Small intestine (tissue), 7 donors: ENCODE results near the gene STAMBPL1. TPM values are rescaled to one million over a fixed set of nuclear protein-coding genes. Genes with fewer than 3 reads are reported as not detected.
"Not testable (repeated sequence)": the region's sequence is repeated elsewhere in the genome, so short reads cannot be mapped to it uniquely, and the experiment has no call there.

ENCODE experiments used
- DNase-seq, 2 donors: peaks; one replicate each; pipeline versions ENCODE4 v3.0.0 to v3.0.0-alpha.2; 2013
- FAIRE-seq: peaks from 2 replicates; lab custom pipeline; 2012; peaks lifted over from hg19 to GRCh38; lab: Jason Lieb, UNC
- H3K27ac ChIP-seq, 3 donors: one replicate each; pipeline ENCODE4 v1.5.1; 2013; ENCODE audit warnings: low read length in 2 of 3, mild to moderate bottlenecking in 2 of 3, control low read depth in 1 of 3, inconsistent platforms in 1 of 3, low read depth in 1 of 3, moderate library complexity in 1 of 3
- H3K27me3 ChIP-seq, 3 donors: one replicate each; pipeline ENCODE4 v1.6.1; 2013; ENCODE audit warnings: low read length in 3 of 3, inconsistent platforms in 1 of 3; ENCODE audit not compliant: control insufficient read depth in 3 of 3, insufficient read depth in 3 of 3
- H3K36me3 ChIP-seq, 3 donors: one replicate each; pipeline ENCODE4 v1.6.1; 2013; ENCODE audit warnings: low read length in 3 of 3, inconsistent platforms in 1 of 3, low read depth in 1 of 3, mild to moderate bottlenecking in 1 of 3, moderate library complexity in 1 of 3; ENCODE audit not compliant: control insufficient read depth in 3 of 3, insufficient read depth in 2 of 3
- H3K4me1 ChIP-seq, 3 donors: one replicate each; pipeline ENCODE4 v1.6.1; 2013; ENCODE audit warnings: low read length in 2 of 3, inconsistent platforms in 1 of 3, low read depth in 1 of 3, mild to moderate bottlenecking in 1 of 3, moderate library complexity in 1 of 3; ENCODE audit not compliant: control insufficient read depth in 3 of 3, insufficient read depth in 2 of 3
- H3K4me3 ChIP-seq, 3 donors: one replicate each; pipeline ENCODE4 v1.5.1; 2013; ENCODE audit warnings: low read length in 3 of 3, control low read depth in 1 of 3, inconsistent platforms in 1 of 3, low read depth in 1 of 3, mild to moderate bottlenecking in 1 of 3, moderate library complexity in 1 of 3
- H3K9me3 ChIP-seq, 2 donors: one replicate each; pipeline ENCODE4 v1.6.1; 2013; ENCODE audit warnings: low read depth in 1 of 2, low read length in 1 of 2; ENCODE audit not compliant: control insufficient read depth in 2 of 2, insufficient read depth in 1 of 2
- WGBS, 3 donors: extraction: QIAGEN DNeasy Blood & Tissue Kit; methylation state at CpG; one replicate each; pipeline ENCODE4 v1.1.7; 2013; 5-methylcytosine and 5-hydroxymethylcytosine counted together
- polyA plus RNA-seq, 4 donors: library from polyadenylated mRNA; stranded (reverse) in 3 of 4; unstranded in 1 of 4; fragments of 200-250 nt in 3 of 4; fragments of 120-200 nt in 1 of 4; gene quantifications; one replicate each; pipeline versions ENCODE4 v1.2.1 to v1.2.3, GENCODE V29; 2013
- donor health status: healthy with polysubstance abuse.
- donor health status: control.
- donor health status: control.
- donor health status: Bipolar disorder and iron deficiency.
- donor health status: healthy.

The STAMBPL1 gene
- polyA plus RNA-seq, 4 donors: 2.9 to 27.7 (median 9.4) TPM

DNA sequence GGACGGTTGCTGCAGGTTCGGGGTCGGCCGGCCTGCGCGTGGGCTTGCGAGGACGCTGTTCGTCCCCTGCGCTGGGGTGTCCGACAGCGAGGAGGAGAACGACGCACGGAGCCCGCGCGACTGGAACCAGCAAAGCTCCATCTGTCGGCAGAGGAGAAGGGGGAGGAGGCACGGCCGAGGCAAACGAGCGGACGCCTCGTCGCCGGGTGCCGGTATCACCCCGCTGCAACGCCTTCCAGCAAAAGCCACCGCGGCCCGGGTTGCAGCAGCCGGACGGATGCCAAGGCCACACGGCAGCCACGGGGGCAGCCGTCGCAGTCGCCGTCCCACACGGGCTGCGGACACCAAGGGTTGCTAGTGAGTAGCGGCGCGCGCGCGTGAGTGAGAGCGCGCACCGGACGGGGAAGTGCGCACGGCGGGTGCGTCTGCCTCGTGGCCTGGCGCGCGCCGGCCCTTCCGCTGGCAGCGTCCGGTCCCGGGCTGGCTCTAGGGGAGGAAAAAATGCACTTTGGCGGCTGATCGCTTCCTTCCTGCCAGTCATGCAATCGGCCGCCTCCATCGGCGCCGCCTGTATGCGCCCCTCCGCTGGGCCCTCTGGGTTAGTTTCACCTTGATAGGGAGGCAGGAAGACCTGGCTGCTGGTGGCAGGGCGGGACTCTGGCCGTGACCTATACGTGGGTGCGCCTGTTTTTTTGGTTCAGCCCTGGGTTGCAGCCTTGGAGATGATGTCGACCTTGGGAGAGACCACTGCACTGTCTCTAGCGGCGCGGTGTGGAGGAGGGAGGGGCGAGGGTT is 434 bp downstream of the STAMBPL1 start:
- peak overlapping the region; percentile 59 to 89 (median 73) for H3K4me3 ChIP-seq
- H3K4me1 ChIP-seq: peaks cover 3 to 27% (median 12%) of the 10 kb centered on the region in 3 donors
- FAIRE-seq: no peak
- peak overlapping the region; percentile 90 to 99 (median 99) for H3K27ac ChIP-seq
- WGBS, 3 donors: 0% methylated on average over 76 to 84 of the region's 84 CpGs
- no peaks in the 10 kb centered on the region for H3K27me3 ChIP-seq
- H3K36me3 ChIP-seq: no peaks in the 10 kb centered on the region
- DNase-seq: peak; percentile 82 to 95
- no peaks in the 10 kb centered on the region for H3K9me3 ChIP-seq

DNA sequence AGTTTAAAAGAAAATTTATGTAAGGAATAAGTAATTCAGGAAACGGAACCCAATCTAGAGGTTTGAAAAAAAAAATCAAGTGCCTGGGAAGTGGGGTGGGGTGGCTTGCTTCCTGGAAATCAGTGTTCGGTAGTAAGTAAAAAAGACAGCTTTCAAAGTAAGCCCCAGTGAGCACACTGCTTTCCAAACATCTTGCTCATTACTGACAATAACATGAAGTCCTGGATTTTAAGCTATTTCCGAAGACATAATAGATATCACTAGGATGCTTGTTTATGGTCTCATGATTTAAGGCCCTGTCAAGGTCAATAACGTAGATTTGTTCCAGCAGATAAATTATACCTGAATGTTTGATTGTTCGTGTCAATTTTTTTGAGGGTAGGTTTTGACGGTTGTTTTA is 1.3 kb downstream of the STAMBPL1 start:
- H3K36me3 ChIP-seq: no peaks in the 10 kb centered on the region
- H3K4me3 ChIP-seq: peak overlapping the region; percentile 59 to 89 (median 73)
- no peaks in the 10 kb centered on the region for H3K9me3 ChIP-seq
- no peak for DNase-seq
- H3K4me1 ChIP-seq: peaks cover 3 to 27% (median 12%) of the 10 kb centered on the region in 3 donors
- 4 to 15% (median 11%) methylated on average over 6 of the region's 6 CpGs for WGBS, 3 donors
- FAIRE-seq: no peak
- no peaks in the 10 kb centered on the region for H3K27me3 ChIP-seq
- H3K27ac ChIP-seq: peak overlapping the region; percentile 90 to 99 (median 99)

DNA sequence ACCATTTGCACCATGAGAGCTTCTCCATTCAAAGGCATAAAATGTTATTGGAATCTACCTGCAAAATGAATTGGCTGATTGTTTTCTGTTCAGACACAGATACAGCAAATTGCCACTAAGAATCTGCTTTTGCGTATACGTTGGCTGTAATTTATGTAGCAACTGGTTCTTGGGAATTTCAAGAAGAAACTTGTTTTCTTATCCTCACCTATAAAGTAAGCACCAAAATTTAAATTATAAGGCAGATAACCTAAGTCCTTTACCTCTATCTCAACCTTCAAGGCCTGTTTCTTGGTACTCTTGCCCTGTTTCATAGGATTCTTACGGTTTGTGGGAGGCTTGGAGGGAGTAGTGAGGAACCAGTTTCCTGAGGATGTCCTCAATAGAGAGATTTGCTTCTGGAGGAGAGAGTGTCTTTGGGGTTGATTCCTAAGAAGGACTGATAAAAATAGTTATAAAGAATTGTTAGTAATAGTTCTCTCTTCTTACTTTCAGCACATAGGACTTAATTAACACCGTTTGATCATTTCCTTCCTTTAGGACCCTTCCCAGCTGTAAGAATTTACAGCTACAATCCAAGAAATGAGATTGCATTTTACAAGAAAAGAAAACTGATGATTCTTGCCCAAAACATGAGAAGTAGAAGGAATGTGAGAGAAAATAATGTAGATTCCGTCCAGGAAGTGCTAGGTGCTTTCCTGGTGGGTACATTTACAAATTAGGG is 2.0 kb downstream of the STAMBPL1 start:
- H3K9me3 ChIP-seq: no peaks in the 10 kb centered on the region
- 12 to 33% (median 23%) methylated on average over 5 of the region's 5 CpGs for WGBS, 3 donors
- peaks cover 5 to 30% (median 18%) of the 10 kb centered on the region in 3 donors for H3K4me1 ChIP-seq
- H3K27ac ChIP-seq: peak overlapping the region; percentile 48 to 99 (median 88)
- H3K4me3 ChIP-seq: peak overlapping the region in 2 of 3 donors; percentile 73 to 89
- FAIRE-seq: no peak
- peak in 1 of 2 donors; percentile 40 for DNase-seq
- H3K27me3 ChIP-seq: no peaks in the 10 kb centered on the region
- H3K36me3 ChIP-seq: no peaks in the 10 kb centered on the region

DNA sequence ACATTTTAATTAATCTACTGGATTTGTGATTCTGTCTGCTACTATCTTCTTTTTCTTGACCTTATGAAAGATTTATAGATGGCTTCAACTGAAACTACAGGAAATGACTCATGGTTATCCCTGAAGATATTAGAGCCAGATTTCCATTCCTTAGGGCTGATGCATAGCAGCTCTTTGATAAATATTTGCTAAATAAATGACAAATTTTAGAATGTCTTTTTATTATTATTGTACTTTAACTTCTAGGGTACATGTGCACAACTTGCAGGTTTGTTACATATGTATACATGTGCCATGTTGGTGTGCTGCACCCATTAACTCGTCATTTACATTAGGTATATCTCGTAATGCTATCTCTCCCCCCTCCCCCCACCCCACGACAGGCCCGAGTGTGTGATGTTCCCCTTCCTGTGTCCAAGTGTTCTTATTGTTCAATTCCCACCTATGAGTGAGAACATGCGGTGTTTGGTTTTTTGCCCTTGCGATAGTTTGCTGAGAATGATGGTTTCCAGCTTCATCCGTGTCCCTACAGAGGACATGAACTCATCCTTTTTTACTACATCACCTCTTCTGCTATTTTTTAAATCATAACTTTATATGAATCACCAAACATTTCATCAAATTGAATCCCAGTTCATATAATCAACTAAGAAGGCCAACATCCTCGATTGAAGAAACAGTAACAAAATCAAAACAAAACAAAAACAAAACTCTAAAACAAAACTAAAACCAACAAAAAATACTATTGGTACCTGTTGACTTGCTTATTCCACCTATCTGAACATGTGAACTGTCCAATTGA is 2.8 kb downstream of the STAMBPL1 start:
- H3K4me1 ChIP-seq: peaks cover 5 to 30% (median 18%) of the 10 kb centered on the region in 3 donors
- not testable (repeated sequence) for H3K27me3 ChIP-seq, H3K9me3 ChIP-seq, H3K4me3 ChIP-seq, H3K36me3 ChIP-seq
- peak; percentile 19 for FAIRE-seq
- H3K27ac ChIP-seq: peak overlapping the region in 2 of 3 donors; percentile 54 to 99
- 41 to 51% (median 47%) methylated on average over 8 of the region's 8 CpGs for WGBS, 3 donors
- DNase-seq: peak; percentile 33 to 37

DNA sequence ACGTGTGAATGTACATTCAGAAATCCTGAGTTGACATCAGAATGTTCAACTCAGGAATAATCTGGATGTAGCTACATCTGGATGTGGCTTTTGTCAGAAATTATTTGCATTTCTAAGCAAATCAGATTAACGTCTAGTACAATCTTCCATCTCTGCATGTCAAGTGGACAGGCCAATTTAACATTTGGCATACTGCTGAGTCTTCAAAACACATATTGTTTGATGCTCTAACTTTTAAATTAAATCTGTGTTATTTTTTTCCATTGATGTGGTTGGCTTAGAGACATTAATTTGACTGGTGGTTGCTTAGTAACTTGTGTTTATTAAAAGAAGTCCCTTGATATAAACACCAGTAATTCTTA is 3.4 kb downstream of the STAMBPL1 start:
- H3K27me3 ChIP-seq: no peaks in the 10 kb centered on the region
- 33 to 44% (median 38%) methylated on average over 2 of the region's 2 CpGs for WGBS, 3 donors
- H3K4me1 ChIP-seq: peaks cover 5 to 30% (median 23%) of the 10 kb centered on the region in 3 donors
- H3K27ac ChIP-seq: peak overlapping the region in 1 of 3 donors; percentile 54
- DNase-seq (no peak), FAIRE-seq (no peak)
- peaks cover 0 to 3% (median 0%) of the 10 kb centered on the region in 3 donors for H3K36me3 ChIP-seq
- no peaks in the 10 kb centered on the region for H3K9me3 ChIP-seq
- no peak overlapping the region for H3K4me3 ChIP-seq

DNA sequence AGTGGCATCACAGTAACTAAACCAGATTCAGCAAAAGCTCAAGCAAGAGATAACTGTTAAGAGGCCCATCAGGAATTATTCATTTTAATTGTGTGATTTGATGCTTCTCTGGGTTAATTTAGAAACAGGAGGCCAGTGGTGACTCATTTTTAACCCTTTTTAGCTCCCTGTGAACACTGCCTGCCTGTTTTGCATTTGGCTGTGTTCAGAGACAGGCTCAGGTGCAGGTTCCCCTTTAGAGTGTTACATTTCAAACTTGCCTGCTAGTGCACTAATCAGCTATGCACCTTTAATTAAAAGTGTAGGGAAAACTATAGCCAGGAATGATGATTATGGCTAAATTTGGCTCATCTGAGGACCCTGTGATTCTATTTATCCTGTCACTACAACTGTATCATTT is 6.5 kb downstream of the STAMBPL1 start:
- DNase-seq (no peak), FAIRE-seq (no peak)
- Histone ChIP-seq H3K4me1 (peaks cover 5 to 23% (median 17%) of the 10 kb centered on the region in 3 donors), H3K4me3 (no peak overlapping the region), H3K9me3 (no peaks in the 10 kb centered on the region), H3K27me3 (no peaks in the 10 kb centered on the region), H3K36me3 (peaks cover 0 to 3% (median 0%) of the 10 kb centered on the region in 3 donors), H3K27ac (no peak overlapping the region)

DNA sequence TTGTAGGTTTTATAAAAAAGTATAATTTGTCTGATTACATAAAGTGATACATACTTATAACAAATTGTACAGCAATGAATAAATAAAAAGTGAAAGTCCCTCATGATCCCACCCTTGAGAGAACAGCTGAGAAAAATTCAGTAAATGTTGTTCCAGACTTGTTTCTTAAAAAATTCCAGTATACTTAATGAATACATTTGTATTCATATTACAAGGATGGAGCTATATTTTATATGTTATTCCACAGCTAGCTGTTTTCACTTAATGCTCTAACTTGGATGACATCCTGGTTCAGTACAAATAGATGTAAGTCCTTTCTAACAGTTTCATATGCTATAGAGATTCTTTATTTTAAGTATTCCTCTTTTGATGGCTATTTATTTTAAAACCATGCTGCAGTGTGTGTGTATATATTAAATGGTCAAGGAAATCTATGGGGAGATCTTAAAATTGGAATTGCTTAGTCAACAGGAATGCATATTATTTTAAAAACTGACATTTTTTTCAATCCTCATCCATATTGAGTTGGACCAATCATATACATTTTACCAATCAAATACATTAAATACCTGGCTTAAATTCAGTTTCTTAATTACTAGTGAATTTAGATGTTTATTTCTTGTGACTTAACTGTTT is 8.9 kb downstream of the STAMBPL1 start:
- Histone ChIP-seq H3K4me1 (peaks cover 5 to 25% (median 9%) of the 10 kb centered on the region in 3 donors), H3K4me3 (no peak overlapping the region), H3K27me3 (no peaks in the 10 kb centered on the region), H3K9me3 (no peaks in the 10 kb centered on the region), H3K36me3 (peaks cover 0 to 3% (median 0%) of the 10 kb centered on the region in 3 donors), H3K27ac (no peak overlapping the region)
- DNase-seq: no peak
- no peak for FAIRE-seq
